NCI-H82 treated with DMSO at 0.1 percent for 48 hours (cell line): ENCODE data around the gene RAB1B.
"Not testable (repeated sequence)": the region's sequence is repeated elsewhere in the genome, so short reads cannot be mapped to it uniquely, and the experiment has no call there.

Source experiments
- DNase-seq: peaks from one replicate; lab custom pipeline; 2025; ENCODE audit not compliant: unreplicated experiment; lab: John Stamatoyannopoulos, UW

Gene RAB1B

GRCh38 chr11:66317723-66318599 is 49.5 kb downstream of the RAB1B start:
- DNase-seq = no peak

- DNase-seq = no peak
Measured at GRCh38 chr11:66318600-66318970, 50.1 kb downstream of the RAB1B start.

- DNase-seq = not testable (repeated sequence)
Measured at GRCh38 chr11:66320289-66320688, 51.9 kb downstream of the RAB1B start.

- DNase-seq = not testable (repeated sequence)
Measured at GRCh38 chr11:66320748-66321147, 52.3 kb downstream of the RAB1B start.

- no peak for DNase-seq
Measured at GRCh38 chr11:66321606-66322005, 53.2 kb downstream of the RAB1B start.

GRCh38 chr11:66322732-66323427 is 54.4 kb downstream of the RAB1B start:
- no peak for DNase-seq

GRCh38 chr11:66323684-66324083 is 55.2 kb downstream of the RAB1B start:
- no peak for DNase-seq

GRCh38 chr11:66324664-66325063 is 56.2 kb downstream of the RAB1B start:
- DNase-seq = no peak

- no peak for DNase-seq
Measured at GRCh38 chr11:66325263-66325671, 56.8 kb downstream of the RAB1B start.

GRCh38 chr11:66326261-66327111 is 58.0 kb downstream of the RAB1B start:
- no peak for DNase-seq
